Adrenal gland (tissue), 12 donors: ENCODE measurements around the gene LRBA. TPM values are rescaled to one million over a fixed set of nuclear protein-coding genes. Genes with fewer than 3 reads are reported as not detected.

Experiments
- DNase-seq, 7 donors: peaks; one replicate each; pipeline ENCODE4 v3.0.0-alpha.2; 2019 to 2020
- H3K27ac ChIP-seq, 5 donors: fragments of 200-600 bp; sonication (generic) in 4 of 5; 1 replicate in 3 of 5; 2 replicates in 2 of 5; pipeline versions ENCODE4 v1.5.1 to v1.8.0; 2016 to 2020; ENCODE audit warnings: mild to moderate bottlenecking in 1 of 5
- H3K27me3 ChIP-seq: fragments of 200-600 bp; 2 replicates; pipeline ENCODE4 v1.8.0; 2021
- H3K36me3 ChIP-seq, 2 donors: fragments of 200-600 bp; replicated peaks in 1 of 2; 1 replicate in 1 of 2; 2 replicates in 1 of 2; pipeline versions ENCODE4 v1.5.1 to v1.8.0; 2018 to 2022
- H3K4me1 ChIP-seq, 2 donors: fragments of 200-600 bp; replicated peaks in 1 of 2; 1 replicate in 1 of 2; 2 replicates in 1 of 2; pipeline versions ENCODE4 v1.5.1 to v1.8.0; 2018 to 2021
- H3K4me3 ChIP-seq, 4 donors: fragments of 200-600 bp; sonication (generic) in 3 of 4; one replicate each; pipeline ENCODE4 v1.5.1; 2016 to 2018
- H3K9me3 ChIP-seq, 3 donors: fragments of 200-600 bp; sonication (generic) in 1 of 3; replicated peaks in 1 of 3; 1 replicate in 2 of 3; 2 replicates in 1 of 3; pipeline versions ENCODE4 v1.5.1 to v1.8.0; 2016 to 2021
- CTCF ChIP-seq, 6 experiments: fragments of 450-650 bp in 4 of 6; fragments of 200-600 bp in 2 of 6; sonication (generic) in 1 of 6; IDR thresholded peaks; 1 replicate in 5 of 6; 2 replicates in 1 of 6; pipeline versions ENCODE4 v1.5.1 to v1.8.0; 2016 to 2021; ENCODE audit warnings: antibody characterized with exemption in 6 of 6, mild to moderate bottlenecking in 2 of 6, moderate library complexity in 1 of 6
- POLR2A ChIP-seq, 2 donors: fragments of 450-650 bp; IDR thresholded peaks; one replicate each; pipeline ENCODE4 v1.6.1; 2017; ENCODE audit warnings: antibody characterized with exemption in 2 of 2, mild to moderate bottlenecking in 2 of 2, moderate library complexity in 1 of 2
- WGBS, 4 donors: extraction: QIAGEN DNeasy Blood & Tissue Kit in 2 of 4; methylation state at CpG; one replicate each; pipeline versions ENCODE4 v1.1.5 to v1.1.7; 2013 to 2017; 5-methylcytosine and 5-hydroxymethylcytosine counted together
- intact Hi-C, 2 donors: fragments of 100-400 bp; cut with DNase I; formaldehyde crosslinking; loops; one replicate each; pipeline versions ENCODE4 v1.14.1 to v1.15.0; 2022 to 2023
- polyA plus RNA-seq, 3 donors: library from polyadenylated mRNA; stranded (reverse); fragments of 200-250 nt in 2 of 3; fragments of 350-450 nt in 1 of 3; fragmentation: Illumina TruSeq in 1 of 3; extraction: RNeasy Lipid Tissue Mini Kit (QIAGEN cat#74804) in 1 of 3; gene quantifications; one replicate each; pipeline ENCODE4 v1.2.3, GENCODE V29; 2013 to 2014
- total RNA-seq, 9 donors: library from RNA; depleted of rRNA in 4 of 9; stranded (reverse); fragments of >200 nt in 4 of 9; fragments of 120-200 nt in 1 of 9; fragmentation: NEBNext Ultra II Directional in 1 of 9; extraction: Animal tissue kit (Norgen Biotek cat#: 25700) in 1 of 9; gene quantifications; one replicate each; pipeline versions ENCODE4 v1.1.0 to v1.2.4, GENCODE V29; 2013 to 2023
- donor health status: healthy with polysubstance abuse.
- donor health status: Bipolar disorder and iron deficiency.
- donor health status: DM: yes; HTN: yes; CAD: no.
- donor health status: DM: no; HTN: no; CAD: no.
- donor health status: DM: no; HTN: no; CAD: no.
- donor health status: DM: yes; HTN: yes; CAD: no.

LRBA gene
- total and polyA plus RNA-seq, 12 donors: 9.6 to 106 (median 40.6) TPM

GRCh38 chr4:150593996-150594395, 421.1 kb downstream of the LRBA start:
- H3K36me3 ChIP-seq: no peaks in the 10 kb centered on the region
- no peaks in the 10 kb centered on the region for H3K9me3 ChIP-seq
- no peaks in the 10 kb centered on the region for H3K4me1 ChIP-seq
- intact Hi-C loops: no loop called here
- H3K27ac ChIP-seq: no peak overlapping the region
- WGBS, 4 donors: 89 to 100% (median 92%) methylated on average over 1 of the region's 1 CpG
- DNase-seq: no peak
- TF ChIP-seq CTCF (IDR thresholded peaks at IDR 0.05) (peak in 3 of 6 experiments; percentile 9 to 24 (median 11)), POLR2A (IDR thresholded peaks at IDR 0.05) (no peak)
- no peaks in the 10 kb centered on the region for H3K27me3 ChIP-seq
- no peak overlapping the region for H3K4me3 ChIP-seq

- H3K27me3 ChIP-seq: no peaks in the 10 kb centered on the region
- no peak overlapping the region for H3K27ac ChIP-seq
- no peak for TF ChIP-seq POLR2A (IDR thresholded peaks at IDR 0.05)
- TF ChIP-seq CTCF (IDR thresholded peaks at IDR 0.05): no peak
- H3K4me1 ChIP-seq: no peaks in the 10 kb centered on the region
- intact Hi-C loops: no loop called here
- WGBS, 4 donors: 88 to 96% (median 91%) methylated on average over 4 of the region's 4 CpGs
- H3K9me3 ChIP-seq: no peaks in the 10 kb centered on the region
- no peaks in the 10 kb centered on the region for H3K36me3 ChIP-seq
- DNase-seq: no peak
- no peak overlapping the region for H3K4me3 ChIP-seq
These were observed 423.2 kb downstream of the LRBA start for GRCh38 chr4:150591904-150592303.

GRCh38 chr4:150591406-150591805, 423.7 kb downstream of the LRBA start:
- no peak overlapping the region for H3K27ac ChIP-seq
- no peaks in the 10 kb centered on the region for H3K27me3 ChIP-seq
- no peaks in the 10 kb centered on the region for H3K9me3 ChIP-seq
- no peak overlapping the region for H3K4me3 ChIP-seq
- intact Hi-C loops: no loop called here
- H3K4me1 ChIP-seq: no peaks in the 10 kb centered on the region
- peak in 1 of 7 donors; percentile 57 for DNase-seq
- no peak for TF ChIP-seq POLR2A (IDR thresholded peaks at IDR 0.05)
- no peak for TF ChIP-seq CTCF (IDR thresholded peaks at IDR 0.05)
- no peaks in the 10 kb centered on the region for H3K36me3 ChIP-seq
- 85 to 90% (median 87%) methylated on average over 5 of the region's 5 CpGs for WGBS, 4 donors

- Histone ChIP-seq H3K9me3 (no peaks in the 10 kb centered on the region), H3K36me3 (no peaks in the 10 kb centered on the region), H3K27me3 (no peaks in the 10 kb centered on the region), H3K27ac (no peak overlapping the region), H3K4me3 (no peak overlapping the region), H3K4me1 (no peaks in the 10 kb centered on the region)
- no peak for TF ChIP-seq POLR2A (IDR thresholded peaks at IDR 0.05)
- no peak for TF ChIP-seq CTCF (IDR thresholded peaks at IDR 0.05)
- no peak for DNase-seq
- intact Hi-C loops: no loop called here
- 93 to 97% (median 95%) methylated on average over 5 of the region's 5 CpGs for WGBS, 4 donors
These were observed 424.5 kb downstream of the LRBA start for GRCh38 chr4:150590631-150591030.
